Endodermal cell (in vitro differentiated cells): ENCODE data around the gene RBM4. TPM values are rescaled to one million over a fixed set of nuclear protein-coding genes. Genes with fewer than 3 reads are reported as not detected.
"Not testable (repeated sequence)": the region's sequence is repeated elsewhere in the genome, so short reads cannot be mapped to it uniquely, and the experiment has no call there.

Experiments used
- DNase-seq: peaks from one replicate; pipeline ENCODE4 v3.0.0-alpha.2; 2017
- H3K27ac ChIP-seq: 2 replicates; pipeline ENCODE4 v1.5.1; 2013; ENCODE audit warnings: mild to moderate bottlenecking, low read depth, low read length, moderate library complexity
- H3K27me3 ChIP-seq: 2 replicates; pipeline ENCODE4 v1.6.1; 2013; ENCODE audit warnings: mild to moderate bottlenecking, low read length, moderate library complexity; ENCODE audit not compliant: insufficient read depth, control insufficient read depth, poor library complexity, severe bottlenecking
- H3K36me3 ChIP-seq: 2 replicates; pipeline ENCODE4 v1.7.0; 2013; ENCODE audit warnings: mild to moderate bottlenecking, low read length, moderate library complexity; ENCODE audit not compliant: control insufficient read depth, insufficient read depth
- H3K4me1 ChIP-seq: one replicate; pipeline ENCODE4 v1.7.0; 2013; ENCODE audit warnings: low read length; ENCODE audit not compliant: control insufficient read depth, insufficient read depth
- H3K4me3 ChIP-seq: 2 replicates; pipeline ENCODE4 v1.5.1; 2013; ENCODE audit warnings: mild to moderate bottlenecking, low read length, moderate library complexity
- H3K9ac ChIP-seq: 2 replicates; pipeline ENCODE4 v1.6.1; 2013; ENCODE audit warnings: mild to moderate bottlenecking, low read length, moderate library complexity; ENCODE audit not compliant: poor library complexity, severe bottlenecking; ENCODE audit errors: extremely low read depth
- H3K9me3 ChIP-seq: 2 replicates; pipeline ENCODE4 v1.6.1; 2013; ENCODE audit warnings: mild to moderate bottlenecking, low read length, moderate library complexity; ENCODE audit not compliant: control insufficient read depth
- H3K27ac Mint-ChIP-seq: 2 replicates; pipeline ENCODE4 v1.8.0; 2020; ENCODE audit warnings: mixed read lengths
- H3K27me3 Mint-ChIP-seq: 2 replicates; pipeline ENCODE4 v1.8.0; 2021; ENCODE audit warnings: mild to moderate bottlenecking, mixed read lengths; ENCODE audit not compliant: insufficient read depth
- H3K36me3 Mint-ChIP-seq: 2 replicates; pipeline ENCODE4 v1.8.0; 2020; ENCODE audit warnings: low read depth, mixed read lengths
- H3K4me1 Mint-ChIP-seq: 2 replicates; pipeline ENCODE4 v1.8.0; 2020; ENCODE audit warnings: mixed read lengths
- H3K4me3 Mint-ChIP-seq: 2 replicates; pipeline ENCODE4 v1.8.0; 2020; ENCODE audit warnings: mild to moderate bottlenecking, moderate library complexity, mixed read lengths
- H3K9me3 Mint-ChIP-seq: 2 replicates; pipeline ENCODE4 v1.8.0; 2020; ENCODE audit warnings: mild to moderate bottlenecking, mixed read lengths
- CTCF ChIP-seq: fragments of 200-600 bp; sonication (generic); conservative IDR thresholded peaks from 2 replicates; pipeline ENCODE4 v1.5.0; 2021; ENCODE audit warnings: antibody characterized with exemption, mild to moderate bottlenecking
- WGBS, 2 experiments: methylation state at CpG; one replicate each; pipeline versions ENCODE4 v1.1.5 to v1.1.7; 2013; ENCODE audit warnings: missing lambda C conversion rate in 2 of 2, mixed read lengths in 1 of 2; ENCODE audit not compliant: insufficient coverage in 1 of 2, insufficient read length in 1 of 2; 5-methylcytosine and 5-hydroxymethylcytosine counted together
- total RNA-seq, 2 donors: library from RNA; stranded (reverse); fragmentation: NEBNext Ultra II Directional in 1 of 2; extraction: Animal tissue kit (Norgen Biotek cat#: 25700) in 1 of 2; gene quantifications; 2 replicates in 1 of 2; 3 replicates in 1 of 2; pipeline ENCODE4 v1.2.1, GENCODE V29; 2021

The RBM4 gene
- total RNA-seq, 2 donors from 2014 or later, result 151 to 191 TPM

- Mint-ChIP-seq H3K36me3 (peaks cover 65% of the 10 kb centered on the region), H3K9me3 (no peaks in the 10 kb centered on the region), H3K27me3 (no peaks in the 10 kb centered on the region), H3K27ac (no peak overlapping the region), H3K4me3 (no peak overlapping the region), H3K4me1 (no peaks in the 10 kb centered on the region)
- Histone ChIP-seq H3K4me1 (no peaks in the 10 kb centered on the region), H3K9me3 (no peaks in the 10 kb centered on the region), H3K9ac (no peak overlapping the region), H3K27me3 (no peaks in the 10 kb centered on the region), H3K27ac (no peak overlapping the region), H3K4me3 (no peak overlapping the region), H3K36me3 (peaks cover 31% of the 10 kb centered on the region)
- no peak for TF ChIP-seq CTCF
- WGBS, 2 experiments, result 88 to 95% methylated on average over 5 of the region's 5 CpGs
- DNase-seq, result no peak
Measured at GRCh38 chr11:66604155-66604554, 34.3 kb upstream of the RBM4 start.

- H3K9me3 Mint-ChIP-seq, H3K27me3 ChIP-seq, DNase-seq, H3K4me3 Mint-ChIP-seq, H3K4me1 Mint-ChIP-seq, H3K27me3 Mint-ChIP-seq, H3K9ac ChIP-seq, H3K4me3 ChIP-seq, H3K4me1 ChIP-seq, H3K27ac ChIP-seq, H3K27ac Mint-ChIP-seq, H3K9me3 ChIP-seq: not testable (repeated sequence)
- H3K36me3 ChIP-seq, result peaks cover 23% of the 10 kb centered on the region
- peaks cover 49% of the 10 kb centered on the region for H3K36me3 Mint-ChIP-seq
- WGBS, 2 experiments, result 93 to 100% methylated on average over 2 to 3 of the region's 3 CpGs
Measured at GRCh38 chr11:66606608-66607007, 31.9 kb upstream of the RBM4 start.

DNA sequence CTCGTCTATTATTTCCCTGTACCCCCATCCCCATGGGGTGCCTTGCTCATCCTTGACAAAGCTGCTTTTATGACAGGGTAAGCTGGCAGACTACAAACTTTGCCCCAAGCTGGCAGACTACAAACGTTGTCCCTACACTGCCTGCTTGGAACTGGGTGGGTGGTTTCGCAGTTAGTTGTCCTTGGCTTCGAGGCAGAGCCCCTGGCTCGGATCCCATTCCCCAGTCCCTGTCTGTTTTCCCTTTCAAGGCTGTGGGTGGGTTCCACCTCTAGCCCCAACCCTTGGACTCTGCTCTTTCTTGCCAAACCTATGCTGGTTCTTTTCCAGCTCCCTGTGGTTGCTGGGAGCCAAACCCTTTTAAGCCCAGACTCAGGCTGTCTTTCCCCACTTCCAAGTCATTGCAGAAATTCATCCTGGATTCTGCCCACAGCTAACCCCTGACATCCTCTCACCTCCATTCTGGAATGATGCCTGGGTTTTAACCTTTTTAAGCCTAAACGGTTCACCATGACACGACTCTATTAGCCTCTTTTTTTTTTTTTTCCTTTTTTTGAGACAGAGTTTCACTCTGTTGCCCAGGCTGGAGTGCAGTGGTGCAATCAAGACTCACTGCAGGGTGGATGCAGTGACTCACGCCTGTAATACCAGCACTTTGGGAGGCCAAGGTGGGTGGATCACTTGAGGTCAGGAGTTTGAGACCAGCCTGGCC is 31.2 kb upstream of the RBM4 start:
- DNase-seq, result no peak
- peaks cover 19% of the 10 kb centered on the region for H3K36me3 ChIP-seq
- Mint-ChIP-seq H3K27me3 (no peaks in the 10 kb centered on the region), H3K36me3 (peaks cover 44% of the 10 kb centered on the region), H3K4me3 (no peak overlapping the region), H3K9me3 (peaks cover 9% of the 10 kb centered on the region), H3K27ac (no peak overlapping the region), H3K4me1 (no peaks in the 10 kb centered on the region)
- H3K9ac ChIP-seq, result no peak overlapping the region
- TF ChIP-seq CTCF, result no peak
- 88 to 92% methylated on average over 6 to 8 of the region's 8 CpGs for WGBS, 2 experiments
- H3K4me3 ChIP-seq, result no peak overlapping the region
- H3K27ac ChIP-seq, result no peak overlapping the region
- no peaks in the 10 kb centered on the region for H3K9me3 ChIP-seq
- no peaks in the 10 kb centered on the region for H3K4me1 ChIP-seq
- no peaks in the 10 kb centered on the region for H3K27me3 ChIP-seq
